ENCODE results near the gene HECW1. TPM values are rescaled to one million over a fixed set of nuclear protein-coding genes. Genes with fewer than 3 reads are reported as not detected.

Gene HECW1
- polyA plus RNA-seq, 2 of the 4 experiments (the other 2 are of a cell fraction): 11.3 TPM

- Histone ChIP-seq H3K27ac (peak overlapping the region; percentile 84 to 86), H3K4me3 (no peak overlapping the region), H3K9me3 (no peaks in the 10 kb centered on the region), H3K4me1 (peaks cover 19% of the 10 kb centered on the region), H3K4me2 (no peak overlapping the region; the same call in 1 of the 3 replicates)
- POLR2A ChIA-PET: no interaction called here
- DNase-seq (ENCODE audit: low read depth in 1 of 2, low spot score in 1 of 2) (no peak), ATAC-seq (no peak), FAIRE-seq (no peak)
- CTCF ChIA-PET: interaction anchor here (1.5 kb wide), 1 partner anchor 8 kb away, joined by 6 read pairs; no protein-coding TSS in a partner anchor
- TF ChIP-seq, protein P1, sequence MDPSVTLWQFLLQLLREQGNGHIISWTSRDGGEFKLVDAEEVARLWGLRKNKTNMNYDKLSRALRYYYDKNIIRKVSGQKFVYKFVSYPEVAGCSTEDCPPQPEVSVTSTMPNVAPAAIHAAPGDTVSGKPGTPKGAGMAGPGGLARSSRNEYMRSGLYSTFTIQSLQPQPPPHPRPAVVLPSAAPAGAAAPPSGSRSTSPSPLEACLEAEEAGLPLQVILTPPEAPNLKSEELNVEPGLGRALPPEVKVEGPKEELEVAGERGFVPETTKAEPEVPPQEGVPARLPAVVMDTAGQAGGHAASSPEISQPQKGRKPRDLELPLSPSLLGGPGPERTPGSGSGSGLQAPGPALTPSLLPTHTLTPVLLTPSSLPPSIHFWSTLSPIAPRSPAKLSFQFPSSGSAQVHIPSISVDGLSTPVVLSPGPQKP (IDR thresholded peaks at IDR 0.05; ENCODE audit: low read depth, low read length): no peak
- TF ChIP-seq TFCP2L1 (CRISPR knock-in tag; IDR thresholded peaks at IDR 0.05) (no peak), RCOR1 (IDR thresholded peaks at IDR 0.05; ENCODE audit: low read depth, low read length) (no peak), USF2 (IDR thresholded peaks at IDR 0.05) (no peak), HDAC2 (IDR thresholded peaks at IDR 0.05) (no peak)
Measured at GRCh38 chr7:43247757-43248156, 135.3 kb downstream of the HECW1 start.

DNA sequence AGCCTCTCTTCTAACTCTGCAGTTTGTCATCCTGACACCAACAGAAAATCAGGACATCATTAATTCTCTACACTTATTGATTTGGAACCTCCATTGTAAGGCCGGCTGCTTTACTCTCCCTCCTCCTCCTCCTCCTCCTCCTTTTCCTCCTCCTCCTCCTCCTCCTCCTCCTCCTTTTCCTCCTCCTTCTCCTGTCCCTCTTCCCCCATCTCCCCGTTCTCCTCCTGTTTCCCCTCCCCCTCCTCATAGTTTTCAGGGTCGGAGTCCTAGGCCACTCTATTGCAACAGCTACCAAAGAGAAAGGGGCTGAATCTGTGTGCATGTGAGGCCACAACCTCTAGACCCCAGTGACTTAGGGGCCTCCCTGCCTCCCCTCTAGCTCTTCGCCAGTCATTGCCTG lies 136.1 kb downstream of the HECW1 start:
- H3K9me3 ChIP-seq: no peaks in the 10 kb centered on the region
- peak overlapping the region; percentile 70 for H3K4me2 ChIP-seq
- POLR2A ChIA-PET: interaction anchor here (1.0 to 1.3 kb wide), 4 partner anchors 308 to 336 kb away, joined by 3 to 4 read pairs (median 4); partner anchors contain the start of genes C7orf25 and MRPL32
- FAIRE-seq: no peak
- TF ChIP-seq FOSB (CRISPR knock-in tag; IDR thresholded peaks at IDR 0.05) (no peak), HOXB5 (CRISPR knock-in tag; IDR thresholded peaks at IDR 0.05) (no peak), RAD21 (conservative IDR thresholded peaks at IDR 0.05 in 1 of 2, IDR thresholded peaks at IDR 0.05 in 1 of 2) (no peak), USF2 (IDR thresholded peaks at IDR 0.05) (no peak)
- TF ChIP-seq, protein P2, sequence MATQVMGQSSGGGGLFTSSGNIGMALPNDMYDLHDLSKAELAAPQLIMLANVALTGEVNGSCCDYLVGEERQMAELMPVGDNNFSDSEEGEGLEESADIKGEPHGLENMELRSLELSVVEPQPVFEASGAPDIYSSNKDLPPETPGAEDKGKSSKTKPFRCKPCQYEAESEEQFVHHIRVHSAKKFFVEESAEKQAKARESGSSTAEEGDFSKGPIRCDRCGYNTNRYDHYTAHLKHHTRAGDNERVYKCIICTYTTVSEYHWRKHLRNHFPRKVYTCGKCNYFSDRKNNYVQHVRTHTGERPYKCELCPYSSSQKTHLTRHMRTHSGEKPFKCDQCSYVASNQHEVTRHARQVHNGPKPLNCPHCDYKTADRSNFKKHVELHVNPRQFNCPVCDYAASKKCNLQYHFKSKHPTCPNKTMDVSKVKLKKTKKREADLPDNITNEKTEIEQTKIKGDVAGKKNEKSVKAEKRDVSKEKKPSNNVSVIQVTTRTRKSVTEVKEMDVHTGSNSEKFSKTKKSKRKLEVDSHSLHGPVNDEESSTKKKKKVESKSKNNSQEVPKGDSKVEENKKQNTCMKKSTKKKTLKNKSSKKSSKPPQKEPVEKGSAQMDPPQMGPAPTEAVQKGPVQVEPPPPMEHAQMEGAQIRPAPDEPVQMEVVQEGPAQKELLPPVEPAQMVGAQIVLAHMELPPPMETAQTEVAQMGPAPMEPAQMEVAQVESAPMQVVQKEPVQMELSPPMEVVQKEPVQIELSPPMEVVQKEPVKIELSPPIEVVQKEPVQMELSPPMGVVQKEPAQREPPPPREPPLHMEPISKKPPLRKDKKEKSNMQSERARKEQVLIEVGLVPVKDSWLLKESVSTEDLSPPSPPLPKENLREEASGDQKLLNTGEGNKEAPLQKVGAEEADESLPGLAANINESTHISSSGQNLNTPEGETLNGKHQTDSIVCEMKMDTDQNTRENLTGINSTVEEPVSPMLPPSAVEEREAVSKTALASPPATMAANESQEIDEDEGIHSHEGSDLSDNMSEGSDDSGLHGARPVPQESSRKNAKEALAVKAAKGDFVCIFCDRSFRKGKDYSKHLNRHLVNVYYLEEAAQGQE (IDR thresholded peaks at IDR 0.05): no peak
- TF ChIP-seq, protein P3, sequence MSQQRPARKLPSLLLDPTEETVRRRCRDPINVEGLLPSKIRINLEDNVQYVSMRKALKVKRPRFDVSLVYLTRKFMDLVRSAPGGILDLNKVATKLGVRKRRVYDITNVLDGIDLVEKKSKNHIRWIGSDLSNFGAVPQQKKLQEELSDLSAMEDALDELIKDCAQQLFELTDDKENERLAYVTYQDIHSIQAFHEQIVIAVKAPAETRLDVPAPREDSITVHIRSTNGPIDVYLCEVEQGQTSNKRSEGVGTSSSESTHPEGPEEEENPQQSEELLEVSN (IDR thresholded peaks at IDR 0.05; ENCODE audit: borderline replicate concordance, low read depth): no peak
- DNase-seq (ENCODE audit: low read depth in 1 of 2, low spot score in 1 of 2): no peak
- CTCF ChIA-PET: interaction anchor here (0.8 to 5.1 kb wide), 7 partner anchors 11 to 307 kb away, joined by 3 to 31 read pairs (median 3); no protein-coding TSS in a partner anchor
- peaks cover 19% of the 10 kb centered on the region for H3K4me1 ChIP-seq
- 27% methylated on average over 2 of the region's 4 CpGs for WGBS (ENCODE audit: missing lambda C conversion rate)
- no peak for ATAC-seq
- peak overlapping the region; percentile 84 to 86 for H3K27ac ChIP-seq
- peak overlapping the region; percentile 53 for H3K4me3 ChIP-seq

DNA sequence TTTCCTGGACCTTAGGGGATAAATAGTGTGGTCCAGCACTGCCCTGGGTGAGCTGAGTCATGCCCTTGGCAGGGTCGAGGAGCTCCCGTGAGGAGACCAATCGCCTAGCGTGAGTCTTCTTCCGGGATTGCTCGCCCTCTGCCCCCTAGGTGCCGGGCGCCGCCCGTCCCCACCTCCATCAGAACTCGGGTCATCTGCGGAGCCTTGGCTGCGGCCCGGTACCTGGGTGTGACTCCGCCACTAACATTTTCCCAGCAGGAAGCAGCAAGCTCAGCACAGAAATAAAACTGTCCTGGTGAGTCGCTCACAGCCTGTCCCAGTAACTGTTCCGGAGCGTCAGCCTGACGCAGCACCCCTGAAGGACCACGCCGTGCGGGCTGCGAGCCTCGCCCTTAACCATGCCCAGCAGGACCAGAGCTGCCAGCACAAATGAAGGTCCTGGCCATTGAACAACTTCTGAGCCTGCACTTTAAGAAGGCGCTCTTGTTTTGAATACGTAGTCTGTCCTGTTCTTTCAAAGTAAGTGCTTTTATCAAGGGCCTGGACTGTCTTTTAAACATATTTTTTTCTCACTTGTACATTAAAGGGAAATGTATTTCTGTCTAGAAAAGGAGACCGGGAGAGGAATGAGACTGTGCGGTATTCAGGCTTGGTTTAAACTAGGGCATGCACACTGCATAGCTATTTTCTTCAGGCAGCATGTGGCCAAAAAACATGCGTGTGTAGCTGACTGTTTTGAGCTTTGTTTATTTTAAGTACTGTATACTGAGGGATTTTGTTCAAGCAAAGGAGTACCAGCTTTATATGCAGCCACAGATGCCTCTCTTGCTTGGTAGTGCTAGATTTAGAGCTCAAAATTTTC lies 136.7 kb downstream of the HECW1 start:
- Histone ChIP-seq H3K27ac (peak overlapping the region; percentile 84 to 86), H3K4me3 (peak overlapping the region; percentile 53), H3K4me2 (peak overlapping the region; percentile 70), H3K4me1 (peaks cover 19% of the 10 kb centered on the region), H3K9me3 (no peaks in the 10 kb centered on the region)
- ChIA-PET CTCF (interaction anchor here (0.8 to 5.1 kb wide), 10 partner anchors 11 to 590 kb away, joined by 3 to 31 read pairs (median 3); no protein-coding TSS in a partner anchor), POLR2A (interaction anchor here (0.9 to 1.3 kb wide), 6 partner anchors 308 to 337 kb away, joined by 3 to 4 read pairs (median 4); partner anchors contain the start of genes C7orf25, MRPL32 and STK17A)
- FAIRE-seq (no peak), DNase-seq (ENCODE audit: low read depth in 1 of 2, low spot score in 1 of 2) (peak; percentile 86), ATAC-seq (peak; percentile 96 to 97)
- under 1% methylated on average over 29 of the region's 29 CpGs for WGBS (ENCODE audit: missing lambda C conversion rate)
- TF ChIP-seq JUN (IDR thresholded peaks at IDR 0.05) (peak; percentile 46 to 73; a peak in 4 of 5 replicates), HOXA7 (CRISPR knock-in tag; IDR thresholded peaks at IDR 0.05) (no peak), ESRRA (IDR thresholded peaks at IDR 0.05; ENCODE audit: borderline replicate concordance, low read length) (peak; percentile 61; the same call in 1 of the 2 replicates), ZC3H11A (IDR thresholded peaks at IDR 0.05) (no peak), TP53 (CRISPR knock-in tag; IDR thresholded peaks at IDR 0.05) (no peak), POLR2AphosphoS2 (conservative IDR thresholded peaks at IDR 0.05; ENCODE audit: low read length) (no peak), SREBF2 (IDR thresholded peaks at IDR 0.05) (no peak), MAZ (IDR thresholded peaks at IDR 0.05; ENCODE audit: borderline replicate concordance, low read depth, low read length) (no peak), CBX2 (IDR thresholded peaks at IDR 0.05; ENCODE audit: borderline replicate concordance, low read depth) (no peak), SMC3 (IDR thresholded peaks at IDR 0.05) (no peak; the same call in 2 of the 3 replicates), PBX3 (IDR thresholded peaks at IDR 0.05) (no peak), BHLHE40 (IDR thresholded peaks at IDR 0.05; ENCODE audit: low read depth, low read length) (no peak)
- TF ChIP-seq, protein P4, sequence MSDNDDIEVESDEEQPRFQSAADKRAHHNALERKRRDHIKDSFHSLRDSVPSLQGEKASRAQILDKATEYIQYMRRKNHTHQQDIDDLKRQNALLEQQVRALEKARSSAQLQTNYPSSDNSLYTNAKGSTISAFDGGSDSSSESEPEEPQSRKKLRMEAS (IDR thresholded peaks at IDR 0.05): peak; percentile 83
